Activated CD8-positive, alpha-beta T cell treated with anti-CD3 and anti-CD28 coated beads for 36 hours (primary cell): ENCODE results near the gene RPLP2. TPM values are rescaled to one million over a fixed set of nuclear protein-coding genes. Genes with fewer than 3 reads are reported as not detected.

Experiments used
- ATAC-seq: fragments of 200-7000 bp; cut with Tn5 transposase; one replicate; pipeline ENCODE4 v1.10.0; 2021; ENCODE audit warnings: mild to moderate bottlenecking, moderate library complexity
- CTCF ChIA-PET: fragments of 350-600 bp; sonication (Branson Sonifier 250); formaldehyde crosslinking; loops from one replicate; lab custom pipeline; 2021; ENCODE audit warnings: antibody characterized with exemption; lab: Charles Lee
- POLR2A ChIA-PET: fragments of 350-600 bp; sonication (Branson Sonifier 250); formaldehyde crosslinking; loops from one replicate; lab custom pipeline; 2021; ENCODE audit warnings: antibody characterized with exemption; lab: Charles Lee
- DNase-seq: peaks from one replicate; pipeline ENCODE4 v3.0.0-alpha.2; 2020
- H3K27ac Mint-ChIP-seq: one replicate; pipeline ENCODE4 v1.8.0; 2021; ENCODE audit warnings: mild to moderate bottlenecking, mixed read lengths
- H3K27me3 Mint-ChIP-seq: one replicate; pipeline ENCODE4 v1.8.0; 2021; ENCODE audit warnings: mixed read lengths
- H3K36me3 Mint-ChIP-seq: one replicate; pipeline ENCODE4 v1.8.0; 2021; ENCODE audit warnings: low read depth, mixed read lengths
- H3K4me1 Mint-ChIP-seq: one replicate; pipeline ENCODE4 v1.8.0; 2021; ENCODE audit warnings: low read depth, mixed read lengths
- H3K4me3 Mint-ChIP-seq: one replicate; pipeline ENCODE4 v1.8.0; 2021; ENCODE audit warnings: mild to moderate bottlenecking, moderate library complexity, mixed read lengths
- H3K9me3 Mint-ChIP-seq: one replicate; pipeline ENCODE4 v1.8.0; 2021; ENCODE audit warnings: mixed read lengths
- CTCF ChIP-seq: fragments of 200-600 bp; IDR thresholded peaks from one replicate; pipeline ENCODE4 v1.8.0; 2022; ENCODE audit warnings: antibody characterized with exemption, mild to moderate bottlenecking
- intact Hi-C: fragments of 100-400 bp; cut with micrococcal nuclease; formaldehyde crosslinking; loops from one replicate; pipeline ENCODE4 v1.10.0; 2022
- total RNA-seq, 2 experiments: library from RNA; stranded (reverse); gene quantifications; one replicate each; pipeline ENCODE4 v1.2.3, GENCODE V29; 2021

RPLP2 gene
- total RNA-seq, 2 experiments from 2014 or later, result 3,638 to 3,686 TPM

- POLR2A ChIA-PET, result interaction anchor here (0.8 to 0.9 kb wide), 2 partner anchors 14 to 18 kb away, joined by 3 read pairs; no protein-coding TSS in a partner anchor
- TF ChIP-seq CTCF, result no peak
- peaks cover 7% of the 10 kb centered on the region for H3K36me3 Mint-ChIP-seq
These were observed 27.2 kb upstream of the RPLP2 start for GRCh38 chr11:782264-783174.

GRCh38 chr11:783581-784015, 26.2 kb upstream of the RPLP2 start:
- TF ChIP-seq CTCF, result peak; percentile 56
- Mint-ChIP-seq H3K27ac (no peak overlapping the region), H3K27me3 (no peaks in the 10 kb centered on the region), H3K36me3 (peaks cover 7% of the 10 kb centered on the region), H3K9me3 (no peaks in the 10 kb centered on the region), H3K4me1 (peaks cover 21% of the 10 kb centered on the region), H3K4me3 (no peak overlapping the region)
- CTCF ChIA-PET, result interaction anchor here (0.6 to 1.5 kb wide), 4 partner anchors 12 to 88 kb away, joined by 3 to 4 read pairs (median 4); partner anchors contain the start of genes DEAF1 and TMEM80
- ATAC-seq (peak; percentile 58), DNase-seq (peak; percentile 49)
- intact Hi-C loops, result no loop called here
- POLR2A ChIA-PET, result interaction anchor here (0.8 to 1.1 kb wide), 3 partner anchors 8 to 19 kb away, joined by 3 read pairs; no protein-coding TSS in a partner anchor

More at GRCh38 chr11:782264-783174, 27.2 kb upstream of the RPLP2 start:
- Mint-ChIP-seq H3K9me3 (no peaks in the 10 kb centered on the region), H3K4me3 (no peak overlapping the region), H3K27me3 (no peaks in the 10 kb centered on the region), H3K27ac (no peak overlapping the region), H3K4me1 (peaks cover 15% of the 10 kb centered on the region)
- CTCF ChIA-PET, result interaction anchor here (1.5 kb wide), 1 partner anchor 87 kb away, joined by 4 read pairs; the partner anchor contains the start of genes DEAF1 and TMEM80
- ATAC-seq (no peak), DNase-seq (no peak)
- intact Hi-C loops, result no loop called here

- intact Hi-C loops, result no loop called here
- CTCF ChIA-PET, result interaction anchor here (0.6 to 1.2 kb wide), 3 partner anchors 10 to 557 kb away, joined by 3 read pairs; no protein-coding TSS in a partner anchor
- Mint-ChIP-seq H3K9me3 (no peaks in the 10 kb centered on the region), H3K4me1 (peaks cover 15% of the 10 kb centered on the region), H3K27me3 (no peaks in the 10 kb centered on the region), H3K36me3 (peaks cover 6% of the 10 kb centered on the region), H3K27ac (no peak overlapping the region), H3K4me3 (no peak overlapping the region)
- DNase-seq (no peak), ATAC-seq (no peak)
- TF ChIP-seq CTCF, result no peak
- POLR2A ChIA-PET, result interaction anchor here (1.1 to 3.2 kb wide), 4 partner anchors 9 to 14 kb away, joined by 3 to 21 read pairs (median 6); partner anchors contain the start of gene GATD1
These were observed 23.3 kb upstream of the RPLP2 start for GRCh38 chr11:786235-787083.

GRCh38 chr11:787084-787675, 22.6 kb upstream of the RPLP2 start:
- Mint-ChIP-seq H3K4me1 (peaks cover 12% of the 10 kb centered on the region), H3K36me3 (peaks cover 8% of the 10 kb centered on the region), H3K27ac (no peak overlapping the region), H3K9me3 (no peaks in the 10 kb centered on the region), H3K27me3 (no peaks in the 10 kb centered on the region), H3K4me3 (no peak overlapping the region)
- ChIA-PET POLR2A (interaction anchor here (1.1 to 3.2 kb wide), 3 partner anchors 9 to 13 kb away, joined by 3 to 21 read pairs (median 3); partner anchors contain the start of gene GATD1), CTCF (no interaction called here)
- ATAC-seq (no peak), DNase-seq (no peak)
- TF ChIP-seq CTCF, result no peak
- intact Hi-C loops, result no loop called here
